Endodermal cell (in vitro differentiated cells): ENCODE measurements around the gene DCC. TPM values are rescaled to one million over a fixed set of nuclear protein-coding genes. Genes with fewer than 3 reads are reported as not detected.

Experiments
- DNase-seq: peaks from one replicate; pipeline ENCODE4 v3.0.0-alpha.2; 2017
- H3K27ac ChIP-seq: 2 replicates; pipeline ENCODE4 v1.5.1; 2013; ENCODE audit warnings: mild to moderate bottlenecking, low read depth, low read length, moderate library complexity
- H3K27me3 ChIP-seq: 2 replicates; pipeline ENCODE4 v1.6.1; 2013; ENCODE audit warnings: mild to moderate bottlenecking, low read length, moderate library complexity; ENCODE audit not compliant: insufficient read depth, control insufficient read depth, poor library complexity, severe bottlenecking
- H3K36me3 ChIP-seq: 2 replicates; pipeline ENCODE4 v1.7.0; 2013; ENCODE audit warnings: mild to moderate bottlenecking, low read length, moderate library complexity; ENCODE audit not compliant: control insufficient read depth, insufficient read depth
- H3K4me1 ChIP-seq: one replicate; pipeline ENCODE4 v1.7.0; 2013; ENCODE audit warnings: low read length; ENCODE audit not compliant: control insufficient read depth, insufficient read depth
- H3K4me3 ChIP-seq: 2 replicates; pipeline ENCODE4 v1.5.1; 2013; ENCODE audit warnings: mild to moderate bottlenecking, low read length, moderate library complexity
- H3K9ac ChIP-seq: 2 replicates; pipeline ENCODE4 v1.6.1; 2013; ENCODE audit warnings: mild to moderate bottlenecking, low read length, moderate library complexity; ENCODE audit not compliant: poor library complexity, severe bottlenecking; ENCODE audit errors: extremely low read depth
- H3K9me3 ChIP-seq: 2 replicates; pipeline ENCODE4 v1.6.1; 2013; ENCODE audit warnings: mild to moderate bottlenecking, low read length, moderate library complexity; ENCODE audit not compliant: control insufficient read depth
- H3K27ac Mint-ChIP-seq: 2 replicates; pipeline ENCODE4 v1.8.0; 2020; ENCODE audit warnings: mixed read lengths
- H3K27me3 Mint-ChIP-seq: 2 replicates; pipeline ENCODE4 v1.8.0; 2021; ENCODE audit warnings: mild to moderate bottlenecking, mixed read lengths; ENCODE audit not compliant: insufficient read depth
- H3K36me3 Mint-ChIP-seq: 2 replicates; pipeline ENCODE4 v1.8.0; 2020; ENCODE audit warnings: low read depth, mixed read lengths
- H3K4me1 Mint-ChIP-seq: 2 replicates; pipeline ENCODE4 v1.8.0; 2020; ENCODE audit warnings: mixed read lengths
- H3K4me3 Mint-ChIP-seq: 2 replicates; pipeline ENCODE4 v1.8.0; 2020; ENCODE audit warnings: mild to moderate bottlenecking, moderate library complexity, mixed read lengths
- H3K9me3 Mint-ChIP-seq: 2 replicates; pipeline ENCODE4 v1.8.0; 2020; ENCODE audit warnings: mild to moderate bottlenecking, mixed read lengths
- CTCF ChIP-seq: fragments of 200-600 bp; sonication (generic); conservative IDR thresholded peaks from 2 replicates; pipeline ENCODE4 v1.5.0; 2021; ENCODE audit warnings: antibody characterized with exemption, mild to moderate bottlenecking
- WGBS, 2 experiments: methylation state at CpG; one replicate each; pipeline versions ENCODE4 v1.1.5 to v1.1.7; 2013; ENCODE audit warnings: missing lambda C conversion rate in 2 of 2, mixed read lengths in 1 of 2; ENCODE audit not compliant: insufficient coverage in 1 of 2, insufficient read length in 1 of 2; 5-methylcytosine and 5-hydroxymethylcytosine counted together
- total RNA-seq, 2 donors: library from RNA; stranded (reverse); fragmentation: NEBNext Ultra II Directional in 1 of 2; extraction: Animal tissue kit (Norgen Biotek cat#: 25700) in 1 of 2; gene quantifications; 2 replicates in 1 of 2; 3 replicates in 1 of 2; pipeline ENCODE4 v1.2.1, GENCODE V29; 2021

DCC gene
- total RNA-seq, 2 donors from 2014 or later: 0.77 to 0.97 TPM

DNA sequence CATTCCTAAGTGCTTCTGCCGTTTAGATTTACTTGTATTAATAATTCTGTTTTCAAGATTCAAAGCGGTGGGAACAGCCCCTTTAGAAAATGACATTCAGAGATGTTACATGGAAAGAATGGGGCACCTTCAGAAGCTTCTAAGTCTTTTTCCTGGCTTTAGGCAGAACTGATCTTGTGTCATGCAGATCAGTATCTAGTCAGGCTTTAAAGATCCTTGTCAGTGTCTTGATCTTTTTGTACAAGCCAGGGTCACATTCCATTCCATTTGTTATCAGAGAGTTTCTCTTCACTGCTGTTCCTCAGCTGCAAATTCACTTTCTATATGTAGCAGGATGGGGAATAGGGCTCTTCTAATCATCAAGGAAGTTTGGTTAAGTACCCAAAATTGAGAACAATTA lies 275.3 kb downstream of the DCC start:
- no peaks in the 10 kb centered on the region for H3K4me1 ChIP-seq
- H3K9me3 ChIP-seq: no peaks in the 10 kb centered on the region
- no peaks in the 10 kb centered on the region for H3K36me3 Mint-ChIP-seq
- TF ChIP-seq CTCF: no peak
- H3K27me3 ChIP-seq: no peaks in the 10 kb centered on the region
- DNase-seq: no peak
- peaks cover 2% of the 10 kb centered on the region for H3K4me1 Mint-ChIP-seq
- no peak overlapping the region for H3K27ac Mint-ChIP-seq
- no peak overlapping the region for H3K27ac ChIP-seq
- no peaks in the 10 kb centered on the region for H3K9me3 Mint-ChIP-seq
- no peaks in the 10 kb centered on the region for H3K36me3 ChIP-seq
- no peak overlapping the region for H3K9ac ChIP-seq
- H3K27me3 Mint-ChIP-seq: no peaks in the 10 kb centered on the region
- no peak overlapping the region for H3K4me3 Mint-ChIP-seq
- H3K4me3 ChIP-seq: no peak overlapping the region
- 66 to 84% methylated on average over 2 of the region's 2 CpGs for WGBS, 2 experiments

- H3K36me3 Mint-ChIP-seq: no peaks in the 10 kb centered on the region
- H3K27me3 Mint-ChIP-seq: no peaks in the 10 kb centered on the region
- Histone ChIP-seq H3K27me3 (no peaks in the 10 kb centered on the region), H3K9me3 (no peaks in the 10 kb centered on the region), H3K36me3 (no peaks in the 10 kb centered on the region), H3K4me1 (no peaks in the 10 kb centered on the region), H3K27ac (no peak overlapping the region), H3K9ac (no peak overlapping the region), H3K4me3 (no peak overlapping the region)
- no peak overlapping the region for H3K4me3 Mint-ChIP-seq
- no peak overlapping the region for H3K27ac Mint-ChIP-seq
- WGBS, 2 experiments: 67% methylated on average over 1 of the region's 3 CpGs; no CpG with 5 or more reads in 1 of the 2 experiments
- no peak for DNase-seq
- TF ChIP-seq CTCF: no peak
- H3K9me3 Mint-ChIP-seq: no peaks in the 10 kb centered on the region
- H3K4me1 Mint-ChIP-seq: peaks cover 2% of the 10 kb centered on the region
Measured at GRCh38 chr18:52615943-52616342, 275.9 kb downstream of the DCC start.

DNA sequence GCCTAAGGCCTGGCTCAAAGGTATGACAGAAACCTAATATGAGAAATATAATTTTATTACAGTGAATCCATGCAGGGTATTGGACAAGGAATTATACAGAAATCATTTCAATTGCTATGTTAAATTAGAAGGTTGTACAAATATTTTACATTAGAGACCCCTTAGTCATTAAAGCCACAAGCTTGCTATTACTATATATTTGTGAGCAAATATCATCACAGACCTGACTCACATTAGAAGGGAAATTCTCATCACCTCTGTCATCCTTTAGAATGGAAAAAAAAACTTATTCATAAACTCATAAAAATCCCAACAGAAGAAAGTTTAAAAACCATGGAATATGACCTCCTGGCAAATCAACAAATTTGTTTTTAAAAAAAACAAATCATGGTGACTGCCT lies 277.9 kb downstream of the DCC start:
- no peak overlapping the region for H3K4me3 Mint-ChIP-seq
- H3K4me3 ChIP-seq: no peak overlapping the region
- H3K9ac ChIP-seq: no peak overlapping the region
- no peaks in the 10 kb centered on the region for H3K36me3 ChIP-seq
- H3K4me1 ChIP-seq: no peaks in the 10 kb centered on the region
- DNase-seq: no peak
- H3K27me3 ChIP-seq: no peaks in the 10 kb centered on the region
- H3K27ac Mint-ChIP-seq: no peak overlapping the region
- H3K9me3 ChIP-seq: no peaks in the 10 kb centered on the region
- peaks cover 4% of the 10 kb centered on the region for H3K4me1 Mint-ChIP-seq
- no peak for TF ChIP-seq CTCF
- no peak overlapping the region for H3K27ac ChIP-seq
- H3K27me3 Mint-ChIP-seq: no peaks in the 10 kb centered on the region
- H3K36me3 Mint-ChIP-seq: no peaks in the 10 kb centered on the region
- H3K9me3 Mint-ChIP-seq: no peaks in the 10 kb centered on the region
